ENCODE data around the gene TAF8.
"Not testable (repeated sequence)": the region's sequence is repeated elsewhere in the genome, so short reads cannot be mapped to it uniquely, and the experiment has no call there.

The TAF8 gene

GRCh38 chr6:42028234-42029061 lies 21.9 kb upstream of the TAF8 start:
- no peak for FAIRE-seq
- DNase-seq (ENCODE audit: extremely low spot score, insufficient read length, low read depth) = no peak

- DNase-seq (ENCODE audit: extremely low spot score, insufficient read length, low read depth) = no peak
These were observed 21.1 kb upstream of the TAF8 start for GRCh38 chr6:42029062-42029685.

GRCh38 chr6:42029881-42030280 lies 20.4 kb upstream of the TAF8 start:
- FAIRE-seq (no peak), DNase-seq (ENCODE audit: extremely low spot score, insufficient read length, low read depth) (no peak)

More at GRCh38 chr6:42029062-42029685, 21.1 kb upstream of the TAF8 start:
- no peak for FAIRE-seq

- no peak for FAIRE-seq
- DNase-seq (ENCODE audit: extremely low spot score, insufficient read length, low read depth) = no peak
These were observed 19.5 kb upstream of the TAF8 start for GRCh38 chr6:42030585-42031506.

GRCh38 chr6:42032366-42032765 lies 18.0 kb upstream of the TAF8 start:
- DNase-seq (ENCODE audit: extremely low spot score, insufficient read length, low read depth) (no peak), FAIRE-seq (no peak)

- DNase-seq (ENCODE audit: extremely low spot score, insufficient read length, low read depth); FAIRE-seq: not testable (repeated sequence)
These were observed 12.7 kb upstream of the TAF8 start for GRCh38 chr6:42037669-42038068.

GRCh38 chr6:42038163-42038562 lies 12.2 kb upstream of the TAF8 start:
- FAIRE-seq = no peak
- no peak for DNase-seq (ENCODE audit: extremely low spot score, insufficient read length, low read depth)

- no peak for DNase-seq (ENCODE audit: extremely low spot score, insufficient read length, low read depth)
- no peak for FAIRE-seq
These were observed 11.4 kb upstream of the TAF8 start for GRCh38 chr6:42038811-42039408.

GRCh38 chr6:42040856-42041480 lies 9.4 kb upstream of the TAF8 start:
- FAIRE-seq (no peak), DNase-seq (ENCODE audit: extremely low spot score, insufficient read length, low read depth) (no peak)

- FAIRE-seq = no peak
- no peak for DNase-seq (ENCODE audit: extremely low spot score, insufficient read length, low read depth)
These were observed 8.8 kb upstream of the TAF8 start for GRCh38 chr6:42041481-42042053.

- DNase-seq (ENCODE audit: extremely low spot score, insufficient read length, low read depth) (no peak), FAIRE-seq (no peak)
These were observed 8.2 kb upstream of the TAF8 start for GRCh38 chr6:42042108-42042507.

GRCh38 chr6:42043787-42044475 lies 6.4 kb upstream of the TAF8 start:
- FAIRE-seq = peak; percentile 88

GRCh38 chr6:42045538-42046460 lies 4.5 kb upstream of the TAF8 start:
- no peak for DNase-seq (ENCODE audit: extremely low spot score, insufficient read length, low read depth)

More at GRCh38 chr6:42043787-42044475, 6.4 kb upstream of the TAF8 start:
- DNase-seq (ENCODE audit: extremely low spot score, insufficient read length, low read depth) = no peak

GRCh38 chr6:42046464-42047212 lies 3.7 kb upstream of the TAF8 start:
- DNase-seq (ENCODE audit: extremely low spot score, insufficient read length, low read depth) = no peak

More at GRCh38 chr6:42045538-42046460, 4.5 kb upstream of the TAF8 start:
- peak; percentile 71 for FAIRE-seq

GRCh38 chr6:42047213-42047590 lies 3.1 kb upstream of the TAF8 start:
- FAIRE-seq = no peak

More at GRCh38 chr6:42046464-42047212, 3.7 kb upstream of the TAF8 start:
- no peak for FAIRE-seq

GRCh38 chr6:42047790-42048405 lies 2.4 kb upstream of the TAF8 start:
- no peak for DNase-seq (ENCODE audit: extremely low spot score, insufficient read length, low read depth)
- FAIRE-seq = no peak

More at GRCh38 chr6:42047213-42047590, 3.1 kb upstream of the TAF8 start:
- DNase-seq (ENCODE audit: extremely low spot score, insufficient read length, low read depth) = no peak
